GM10248 (cell line): ENCODE data around the gene SNRPN.
"Not testable (repeated sequence)": the region's sequence is repeated elsewhere in the genome, so short reads cannot be mapped to it uniquely, and the experiment has no call there.

Source experiments
- CTCF ChIA-PET: fragments of 300-600 bp; sonication (Branson Sonifier 250); formaldehyde crosslinking; extraction: SDS; loops from one replicate; lab custom pipeline; 2021; ENCODE audit warnings: antibody characterized with exemption; lab: Yijun Ruan, JAX
- POLR2A ChIA-PET: fragments of 350-650 bp; sonication (Branson Sonifier 250); formaldehyde crosslinking; extraction: SDS; loops from one replicate; lab custom pipeline; 2020; ENCODE audit warnings: antibody characterized with exemption; lab: Yijun Ruan, JAX
- DNase-seq: peaks from one replicate; pipeline ENCODE4 v3.0.0; 2012; ENCODE audit errors: extremely low spot score
- TF ChIP-seq, protein P1 (sequence below): IDR thresholded peaks from 2 replicates; pipeline ENCODE4 v1.5.1; 2012; ENCODE audit warnings: mild to moderate bottlenecking, low read depth; ENCODE audit errors: extremely low read depth, missing control alignments, control extremely low read depth

Gene SNRPN

GRCh38 chr15:24971052-24971451, 16.3 kb downstream of the SNRPN start:
- ChIA-PET POLR2A (no interaction called here), CTCF (no interaction called here)
- TF ChIP-seq, protein P1, sequence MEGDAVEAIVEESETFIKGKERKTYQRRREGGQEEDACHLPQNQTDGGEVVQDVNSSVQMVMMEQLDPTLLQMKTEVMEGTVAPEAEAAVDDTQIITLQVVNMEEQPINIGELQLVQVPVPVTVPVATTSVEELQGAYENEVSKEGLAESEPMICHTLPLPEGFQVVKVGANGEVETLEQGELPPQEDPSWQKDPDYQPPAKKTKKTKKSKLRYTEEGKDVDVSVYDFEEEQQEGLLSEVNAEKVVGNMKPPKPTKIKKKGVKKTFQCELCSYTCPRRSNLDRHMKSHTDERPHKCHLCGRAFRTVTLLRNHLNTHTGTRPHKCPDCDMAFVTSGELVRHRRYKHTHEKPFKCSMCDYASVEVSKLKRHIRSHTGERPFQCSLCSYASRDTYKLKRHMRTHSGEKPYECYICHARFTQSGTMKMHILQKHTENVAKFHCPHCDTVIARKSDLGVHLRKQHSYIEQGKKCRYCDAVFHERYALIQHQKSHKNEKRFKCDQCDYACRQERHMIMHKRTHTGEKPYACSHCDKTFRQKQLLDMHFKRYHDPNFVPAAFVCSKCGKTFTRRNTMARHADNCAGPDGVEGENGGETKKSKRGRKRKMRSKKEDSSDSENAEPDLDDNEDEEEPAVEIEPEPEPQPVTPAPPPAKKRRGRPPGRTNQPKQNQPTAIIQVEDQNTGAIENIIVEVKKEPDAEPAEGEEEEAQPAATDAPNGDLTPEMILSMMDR = no peak
- no peak for DNase-seq

DNA sequence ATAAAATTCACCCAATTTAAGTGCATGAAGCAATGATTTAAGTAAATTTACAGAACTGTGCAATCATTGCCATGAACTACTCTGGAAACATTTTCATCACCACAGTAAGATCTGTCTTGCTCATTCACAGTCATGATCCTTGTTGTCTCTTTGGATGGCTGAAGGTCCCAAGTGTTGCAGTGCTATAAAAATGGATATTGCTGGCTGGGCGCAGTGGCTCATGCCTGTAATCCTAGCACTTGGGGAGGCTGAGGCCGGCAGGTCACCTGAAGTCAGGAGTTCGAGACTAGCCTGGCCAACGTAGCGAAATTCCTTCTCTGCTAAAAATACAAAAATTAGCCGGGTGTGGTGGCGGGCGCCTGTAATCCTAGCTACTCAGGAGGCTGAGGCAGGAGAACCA, 17.0 kb downstream of the SNRPN start:
- TF ChIP-seq, protein P1 = no peak
- ChIA-PET CTCF (no interaction called here), POLR2A (no interaction called here)
- DNase-seq = no peak

DNA sequence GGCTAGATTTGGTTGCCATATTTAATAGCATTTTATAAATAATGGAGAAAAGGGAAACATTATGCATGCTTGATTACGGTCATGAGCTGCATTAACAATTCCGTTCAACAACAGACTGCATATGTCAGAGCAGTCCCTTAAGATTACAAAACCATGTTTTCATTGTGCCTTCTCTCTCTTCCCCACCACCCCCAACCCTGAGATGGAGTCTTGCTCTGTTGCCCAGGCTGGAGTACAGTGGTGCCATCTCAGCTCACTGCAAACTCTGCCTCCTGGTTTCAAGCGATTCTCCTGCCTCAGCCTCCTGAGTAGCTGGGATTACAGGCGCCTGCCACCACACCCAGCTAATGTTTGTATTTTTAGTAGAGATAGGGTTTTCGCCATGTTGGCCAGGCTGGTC, 17.9 kb downstream of the SNRPN start:
- CTCF ChIA-PET, POLR2A ChIA-PET, DNase-seq: not testable (repeated sequence)

DNA sequence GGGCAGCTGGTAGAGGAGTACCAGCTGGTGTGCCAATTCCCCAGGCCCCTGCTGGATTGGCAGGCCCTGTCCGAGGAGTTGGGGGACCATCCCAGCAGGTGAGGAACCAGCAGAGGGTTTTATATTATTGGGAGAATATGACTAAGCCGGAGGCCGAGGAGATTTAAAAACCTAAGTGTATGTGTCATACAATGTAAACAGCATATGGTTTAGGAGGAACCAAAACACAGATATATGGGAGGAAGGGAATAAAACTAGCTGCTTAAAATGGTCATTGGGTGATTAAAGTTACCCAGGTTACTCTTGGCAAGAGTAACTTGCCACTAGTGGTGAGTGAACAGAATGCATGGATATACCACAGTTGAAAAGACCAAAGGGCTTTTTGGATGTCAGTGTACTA, 22.1 kb downstream of the SNRPN start:
- TF ChIP-seq, protein P1 = no peak
- CTCF ChIA-PET = no interaction called here
- DNase-seq = no peak
- POLR2A ChIA-PET = no interaction called here

DNA sequence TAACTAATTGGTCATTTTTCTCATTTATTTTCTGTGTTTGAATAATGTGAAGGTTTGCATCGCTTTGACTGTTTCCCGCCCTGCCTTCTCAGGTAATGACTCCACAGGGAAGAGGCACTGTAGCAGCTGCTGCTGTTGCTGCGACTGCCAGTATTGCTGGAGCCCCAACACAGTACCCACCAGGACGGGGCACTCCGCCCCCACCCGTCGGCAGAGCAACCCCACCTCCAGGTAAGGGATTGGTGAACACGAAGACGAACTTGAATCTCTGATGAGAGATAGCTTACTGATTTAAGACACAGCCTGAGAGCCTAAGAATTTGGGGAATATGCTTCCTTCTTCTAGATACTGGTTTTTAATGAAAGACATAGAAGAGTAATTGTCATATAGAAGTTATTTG, 22.9 kb downstream of the SNRPN start:
- ChIA-PET POLR2A (no interaction called here), CTCF (interaction anchor here (1.0 kb wide), 1 partner anchor 27 kb away, joined by 3 read pairs; no protein-coding TSS in a partner anchor)
- TF ChIP-seq, protein P1 = no peak
- no peak for DNase-seq

- no peak for DNase-seq
- CTCF ChIA-PET = no interaction called here
- TF ChIP-seq, protein P1 = no peak
- POLR2A ChIA-PET = no interaction called here
Measured at GRCh38 chr15:24985224-24985623, 30.4 kb downstream of the SNRPN start.

GRCh38 chr15:24986653-24987052, 31.9 kb downstream of the SNRPN start:
- ChIA-PET CTCF (no interaction called here), POLR2A (no interaction called here)
- TF ChIP-seq, protein P1 = no peak
- no peak for DNase-seq
